ENCODE measurements around the gene TAF11L3.
"Not testable (repeated sequence)": the region's sequence is repeated elsewhere in the genome, so short reads cannot be mapped to it uniquely, and the experiment has no call there.

- not testable (repeated sequence) for TF ChIP-seq MYC (IDR thresholded peaks at IDR 0.05; ENCODE audit: low read depth, low read length); CTCF (IDR thresholded peaks at IDR 0.05; ENCODE audit: low read depth, low read length); POLR2A (IDR thresholded peaks at IDR 0.05; ENCODE audit: extremely low read depth, insufficient read length); MAX (IDR thresholded peaks at IDR 0.05; ENCODE audit: low read depth, low read length)
Observed at GRCh38 chr5:17486464-17487173, 31.5 kb upstream of the TAF11L3 start.
